Measurements from ENCODE around the gene ASB6.

GRCh38 chr9:129685933-129686259 lies 43.9 kb upstream of the ASB6 start:
- TF ChIP-seq CTCF (IDR thresholded peaks at IDR 0.05), result no peak
- no peak for TF ChIP-seq USF2 (IDR thresholded peaks at IDR 0.05)
- no peak for TF ChIP-seq EHMT2 (IDR thresholded peaks at IDR 0.05; ENCODE audit: low read depth)
- no peak for TF ChIP-seq SREBF2 (IDR thresholded peaks at IDR 0.05)
- no peak for TF ChIP-seq NPAS2 (CRISPR knock-in tag; IDR thresholded peaks at IDR 0.05; ENCODE audit: borderline replicate concordance)
- TF ChIP-seq, protein P1, sequence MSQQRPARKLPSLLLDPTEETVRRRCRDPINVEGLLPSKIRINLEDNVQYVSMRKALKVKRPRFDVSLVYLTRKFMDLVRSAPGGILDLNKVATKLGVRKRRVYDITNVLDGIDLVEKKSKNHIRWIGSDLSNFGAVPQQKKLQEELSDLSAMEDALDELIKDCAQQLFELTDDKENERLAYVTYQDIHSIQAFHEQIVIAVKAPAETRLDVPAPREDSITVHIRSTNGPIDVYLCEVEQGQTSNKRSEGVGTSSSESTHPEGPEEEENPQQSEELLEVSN (IDR thresholded peaks at IDR 0.05; ENCODE audit: borderline replicate concordance, low read depth), result no peak
- no peak for TF ChIP-seq POLR2A (IDR thresholded peaks at IDR 0.05; ENCODE audit: low read length)
- TF ChIP-seq, protein P2, sequence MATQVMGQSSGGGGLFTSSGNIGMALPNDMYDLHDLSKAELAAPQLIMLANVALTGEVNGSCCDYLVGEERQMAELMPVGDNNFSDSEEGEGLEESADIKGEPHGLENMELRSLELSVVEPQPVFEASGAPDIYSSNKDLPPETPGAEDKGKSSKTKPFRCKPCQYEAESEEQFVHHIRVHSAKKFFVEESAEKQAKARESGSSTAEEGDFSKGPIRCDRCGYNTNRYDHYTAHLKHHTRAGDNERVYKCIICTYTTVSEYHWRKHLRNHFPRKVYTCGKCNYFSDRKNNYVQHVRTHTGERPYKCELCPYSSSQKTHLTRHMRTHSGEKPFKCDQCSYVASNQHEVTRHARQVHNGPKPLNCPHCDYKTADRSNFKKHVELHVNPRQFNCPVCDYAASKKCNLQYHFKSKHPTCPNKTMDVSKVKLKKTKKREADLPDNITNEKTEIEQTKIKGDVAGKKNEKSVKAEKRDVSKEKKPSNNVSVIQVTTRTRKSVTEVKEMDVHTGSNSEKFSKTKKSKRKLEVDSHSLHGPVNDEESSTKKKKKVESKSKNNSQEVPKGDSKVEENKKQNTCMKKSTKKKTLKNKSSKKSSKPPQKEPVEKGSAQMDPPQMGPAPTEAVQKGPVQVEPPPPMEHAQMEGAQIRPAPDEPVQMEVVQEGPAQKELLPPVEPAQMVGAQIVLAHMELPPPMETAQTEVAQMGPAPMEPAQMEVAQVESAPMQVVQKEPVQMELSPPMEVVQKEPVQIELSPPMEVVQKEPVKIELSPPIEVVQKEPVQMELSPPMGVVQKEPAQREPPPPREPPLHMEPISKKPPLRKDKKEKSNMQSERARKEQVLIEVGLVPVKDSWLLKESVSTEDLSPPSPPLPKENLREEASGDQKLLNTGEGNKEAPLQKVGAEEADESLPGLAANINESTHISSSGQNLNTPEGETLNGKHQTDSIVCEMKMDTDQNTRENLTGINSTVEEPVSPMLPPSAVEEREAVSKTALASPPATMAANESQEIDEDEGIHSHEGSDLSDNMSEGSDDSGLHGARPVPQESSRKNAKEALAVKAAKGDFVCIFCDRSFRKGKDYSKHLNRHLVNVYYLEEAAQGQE (IDR thresholded peaks at IDR 0.05), result no peak
- TF ChIP-seq RAD21 (conservative IDR thresholded peaks at IDR 0.05 in 1 of 2, IDR thresholded peaks at IDR 0.05 in 1 of 2), result no peak
- TF ChIP-seq RARB (CRISPR knock-in tag; IDR thresholded peaks at IDR 0.05), result no peak
- no peak for TF ChIP-seq EP300 (IDR thresholded peaks at IDR 0.05)
